WTC11 (cell line): Measurements from ENCODE around the gene DNAJC7.

ENCODE experiments used
- CTCF ChIP-seq: fragments of 200-600 bp; IDR thresholded peaks from 2 replicates; pipeline ENCODE4 v1.8.0; 2022; ENCODE audit warnings: antibody characterized with exemption
- IRF2 ChIP-seq: sonication (generic); formaldehyde crosslinking; IDR thresholded peaks from 2 replicates; pipeline ENCODE4 v1.8.0; 2022; ENCODE audit warnings: low read depth, missing genetic modification reagents, borderline replicate concordance
- RORB ChIP-seq: fragments of 250-450 bp; sonication (Bioruptor Pico); IDR thresholded peaks from 2 replicates; pipeline ENCODE4 v1.9.0; 2021; ENCODE audit warnings: mild to moderate bottlenecking
- SP1 ChIP-seq: sonication (generic); formaldehyde crosslinking; conservative IDR thresholded peaks from 2 replicates; pipeline ENCODE4 v1.8.1; 2022; ENCODE audit warnings: missing genetic modification reagents
- ZNF396 ChIP-seq: fragments of 250-450 bp; sonication (Bioruptor Pico); IDR thresholded peaks from 2 replicates; pipeline ENCODE4 v1.8.0; 2021; ENCODE audit warnings: mild to moderate bottlenecking, moderate library complexity, borderline replicate concordance
- ZNF423 ChIP-seq: fragments of 250-450 bp; sonication (Bioruptor Pico); IDR thresholded peaks from 2 replicates; pipeline ENCODE4 v2.1.2; 2022; ENCODE audit warnings: mild to moderate bottlenecking, moderate library complexity
- ZSCAN18 ChIP-seq: fragments of 250-450 bp; sonication (Bioruptor Pico); IDR thresholded peaks from 2 replicates; pipeline ENCODE4 v2.1.2; 2022; ENCODE audit warnings: mild to moderate bottlenecking, moderate library complexity
- TF ChIP-seq, protein P1 (sequence below): sonication (generic); formaldehyde crosslinking; conservative IDR thresholded peaks from 2 replicates; pipeline ENCODE4 v1.8.1; 2023; ENCODE audit warnings: mild to moderate bottlenecking, low read depth, missing genetic modification reagents, moderate library complexity
- TF ChIP-seq, protein P2 (sequence below): sonication (generic); formaldehyde crosslinking; conservative IDR thresholded peaks from 2 replicates; pipeline ENCODE4 v1.8.1; 2022; ENCODE audit warnings: mild to moderate bottlenecking, missing genetic modification reagents
- TF ChIP-seq, protein P3 (sequence below): sonication (generic); formaldehyde crosslinking; IDR thresholded peaks from 2 replicates; pipeline ENCODE4 v1.8.1; 2023; ENCODE audit warnings: mild to moderate bottlenecking, missing genetic modification reagents, moderate library complexity

DNA sequence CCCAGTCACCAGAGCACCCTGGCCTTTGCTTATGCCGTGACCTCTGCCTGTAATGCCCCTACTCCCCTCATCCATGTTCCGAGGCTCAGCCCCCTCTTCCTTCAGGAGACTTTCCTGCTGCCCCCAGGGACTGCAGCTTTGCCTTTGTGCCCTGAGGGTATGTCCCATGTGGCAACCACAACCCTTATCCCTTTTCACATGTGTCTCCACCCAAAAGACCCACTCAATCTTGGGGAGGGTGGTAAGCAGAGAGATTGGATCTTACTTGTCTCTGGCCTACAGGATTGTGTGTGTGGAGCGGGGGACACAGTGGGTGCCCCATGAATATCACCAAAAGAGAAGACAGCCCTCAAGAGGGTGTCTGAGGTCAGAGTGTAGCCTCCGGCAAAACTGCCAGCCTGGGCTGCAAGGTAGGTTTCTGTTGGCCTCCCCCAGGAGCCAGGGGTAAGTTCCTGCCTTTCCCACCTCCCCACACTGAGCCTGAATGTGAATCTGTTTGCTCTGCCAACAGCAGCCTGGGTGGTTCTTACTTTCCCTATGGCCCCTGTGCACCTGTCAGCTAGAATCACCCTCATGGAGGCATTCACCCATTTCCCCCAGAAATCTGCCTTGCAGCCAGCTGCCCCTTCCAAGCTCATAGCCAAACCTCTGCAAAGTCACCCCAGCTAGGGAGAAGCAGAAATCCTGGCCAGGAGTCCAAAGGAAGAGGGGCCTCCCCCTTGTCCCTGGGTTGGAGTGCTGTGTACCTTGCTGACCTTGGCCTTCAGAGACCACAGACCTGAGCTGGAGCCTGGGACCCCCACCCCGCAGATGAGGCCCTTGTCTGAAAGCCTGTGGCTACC, 44.6 kb upstream of the DNAJC7 start:
- no peak for TF ChIP-seq SP1 (CRISPR knock-in tag)
- TF ChIP-seq CTCF: no peak
- TF ChIP-seq, protein P1, sequence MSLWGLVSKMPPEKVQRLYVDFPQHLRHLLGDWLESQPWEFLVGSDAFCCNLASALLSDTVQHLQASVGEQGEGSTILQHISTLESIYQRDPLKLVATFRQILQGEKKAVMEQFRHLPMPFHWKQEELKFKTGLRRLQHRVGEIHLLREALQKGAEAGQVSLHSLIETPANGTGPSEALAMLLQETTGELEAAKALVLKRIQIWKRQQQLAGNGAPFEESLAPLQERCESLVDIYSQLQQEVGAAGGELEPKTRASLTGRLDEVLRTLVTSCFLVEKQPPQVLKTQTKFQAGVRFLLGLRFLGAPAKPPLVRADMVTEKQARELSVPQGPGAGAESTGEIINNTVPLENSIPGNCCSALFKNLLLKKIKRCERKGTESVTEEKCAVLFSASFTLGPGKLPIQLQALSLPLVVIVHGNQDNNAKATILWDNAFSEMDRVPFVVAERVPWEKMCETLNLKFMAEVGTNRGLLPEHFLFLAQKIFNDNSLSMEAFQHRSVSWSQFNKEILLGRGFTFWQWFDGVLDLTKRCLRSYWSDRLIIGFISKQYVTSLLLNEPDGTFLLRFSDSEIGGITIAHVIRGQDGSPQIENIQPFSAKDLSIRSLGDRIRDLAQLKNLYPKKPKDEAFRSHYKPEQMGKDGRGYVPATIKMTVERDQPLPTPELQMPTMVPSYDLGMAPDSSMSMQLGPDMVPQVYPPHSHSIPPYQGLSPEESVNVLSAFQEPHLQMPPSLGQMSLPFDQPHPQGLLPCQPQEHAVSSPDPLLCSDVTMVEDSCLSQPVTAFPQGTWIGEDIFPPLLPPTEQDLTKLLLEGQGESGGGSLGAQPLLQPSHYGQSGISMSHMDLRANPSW (CRISPR knock-in tag): no peak
- no peak for TF ChIP-seq ZNF396
- no peak for TF ChIP-seq RORB
- no peak for TF ChIP-seq ZNF423 (CRISPR knock-in tag)
- TF ChIP-seq, protein P2, sequence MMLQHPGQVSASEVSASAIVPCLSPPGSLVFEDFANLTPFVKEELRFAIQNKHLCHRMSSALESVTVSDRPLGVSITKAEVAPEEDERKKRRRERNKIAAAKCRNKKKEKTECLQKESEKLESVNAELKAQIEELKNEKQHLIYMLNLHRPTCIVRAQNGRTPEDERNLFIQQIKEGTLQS (CRISPR knock-in tag): no peak
- TF ChIP-seq IRF2 (CRISPR knock-in tag): no peak
- TF ChIP-seq ZSCAN18: no peak
- TF ChIP-seq, protein P3, sequence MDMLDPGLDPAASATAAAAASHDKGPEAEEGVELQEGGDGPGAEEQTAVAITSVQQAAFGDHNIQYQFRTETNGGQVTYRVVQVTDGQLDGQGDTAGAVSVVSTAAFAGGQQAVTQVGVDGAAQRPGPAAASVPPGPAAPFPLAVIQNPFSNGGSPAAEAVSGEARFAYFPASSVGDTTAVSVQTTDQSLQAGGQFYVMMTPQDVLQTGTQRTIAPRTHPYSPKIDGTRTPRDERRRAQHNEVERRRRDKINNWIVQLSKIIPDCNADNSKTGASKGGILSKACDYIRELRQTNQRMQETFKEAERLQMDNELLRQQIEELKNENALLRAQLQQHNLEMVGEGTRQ: no peak
